CD4-positive, alpha-beta T cell treated with Interleukin-12 subunit alpha and Interleukin-12 subunit beta, for 1 hour (primary cell): ENCODE results near the gene UTP3.
A peak's percentile ranks its signal among the peaks of the same experiment; 100 is the strongest.
"Not testable (repeated sequence)": the region's sequence is repeated elsewhere in the genome, so short reads cannot be mapped to it uniquely, and the experiment has no call there.

Experiments
- DNase-seq: peaks from one replicate; pipeline ENCODE4 v3.0.0-alpha.2; 2020

Gene UTP3

GRCh38 chr4:70687392-70687791 is 940 bp upstream of the UTP3 start:
- peak; percentile 38 for DNase-seq

GRCh38 chr4:70688795-70689231 is 481 bp downstream of the UTP3 start:
- DNase-seq = no peak

- DNase-seq = no peak
Measured at GRCh38 chr4:70691661-70692060, 3.3 kb downstream of the UTP3 start.

DNA sequence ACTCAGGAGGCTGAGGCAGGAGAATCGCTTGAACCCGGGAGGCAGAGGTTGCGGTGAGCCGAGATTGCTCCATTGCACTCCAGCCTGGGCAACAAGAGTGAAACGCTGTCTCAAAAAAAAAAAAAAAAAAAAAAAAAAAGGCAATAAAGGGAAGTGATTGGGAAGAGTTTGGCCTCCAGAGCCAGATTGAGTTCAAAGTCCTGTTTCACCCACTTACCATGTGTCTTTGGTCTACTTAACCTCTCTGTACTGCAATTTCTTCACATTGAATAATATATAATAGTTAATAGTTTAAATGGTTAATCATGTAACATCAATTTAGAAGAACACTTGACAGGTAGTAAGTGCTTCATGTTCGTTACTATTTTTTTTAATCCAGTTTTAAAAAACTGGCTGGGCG is 6.3 kb downstream of the UTP3 start:
- DNase-seq = not testable (repeated sequence)

- not testable (repeated sequence) for DNase-seq
Measured at GRCh38 chr4:70698435-70698834, 10.1 kb downstream of the UTP3 start.

GRCh38 chr4:70700712-70701111 is 12.4 kb downstream of the UTP3 start:
- no peak for DNase-seq

- no peak for DNase-seq
Measured at GRCh38 chr4:70701271-70701670, 12.9 kb downstream of the UTP3 start.

- DNase-seq = not testable (repeated sequence)
Measured at GRCh38 chr4:70702592-70702991, 14.3 kb downstream of the UTP3 start.

DNA sequence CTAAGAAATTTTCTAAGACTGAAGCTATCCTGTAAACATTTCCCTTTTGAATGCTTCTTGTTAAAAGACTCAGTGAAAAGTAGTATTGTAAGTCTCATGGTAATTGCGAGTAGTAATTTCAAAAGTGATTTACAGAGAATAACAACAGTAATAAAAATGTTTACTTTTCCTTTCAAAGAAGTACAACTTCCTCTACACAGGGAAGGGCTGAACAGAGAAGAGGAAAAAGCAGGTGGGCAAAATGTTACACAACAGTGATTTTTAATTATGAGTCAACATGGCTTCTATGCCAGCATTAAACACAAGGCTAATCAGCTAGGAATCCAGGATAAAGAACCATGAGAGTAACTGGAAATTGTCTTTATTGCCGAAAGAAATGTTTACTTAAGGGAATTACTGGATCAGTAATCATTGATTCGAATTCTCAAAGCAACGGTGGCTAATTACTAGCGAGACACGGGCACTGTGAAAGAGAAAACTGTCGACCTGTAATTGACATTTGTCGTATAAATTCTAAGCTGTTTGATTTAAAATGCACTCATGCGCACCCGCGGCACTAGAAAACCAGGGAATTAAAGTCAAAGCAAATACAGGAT is 15.4 kb downstream of the UTP3 start:
- DNase-seq = no peak

DNA sequence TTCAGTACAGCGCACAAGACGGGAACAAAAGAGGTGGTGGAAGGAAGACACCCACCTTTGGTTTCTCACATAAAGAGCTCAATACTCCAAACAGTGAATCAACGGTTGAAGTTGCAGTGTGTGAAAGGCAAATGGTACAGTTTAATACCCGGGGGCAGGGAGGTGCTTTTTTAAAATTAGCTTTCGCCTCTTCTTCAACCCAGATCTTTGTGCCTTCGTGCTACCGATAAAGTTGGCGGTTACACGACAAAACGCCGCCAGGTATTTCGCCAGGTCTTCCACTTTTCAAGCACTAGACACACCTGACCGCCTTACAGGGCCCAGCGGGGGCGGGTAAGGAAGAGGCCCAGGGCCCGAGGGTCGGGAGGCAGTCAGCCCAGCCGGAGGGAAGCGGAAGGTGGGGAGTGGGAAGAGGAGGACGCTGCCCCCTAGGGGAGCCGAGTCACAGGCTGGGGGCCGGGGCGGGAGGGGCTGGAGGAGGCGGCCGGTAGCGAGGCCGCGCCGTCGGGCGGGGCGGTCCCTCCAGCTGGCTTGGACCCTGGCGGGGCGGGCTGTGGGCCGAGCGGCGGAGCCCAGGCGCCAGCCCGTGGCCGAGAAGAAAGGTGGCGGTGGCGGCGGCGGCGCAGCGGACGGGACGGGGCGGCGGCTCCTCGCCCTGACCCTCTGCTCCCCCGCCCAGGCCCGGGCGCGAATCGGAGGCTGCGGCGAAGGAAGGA is 16.0 kb downstream of the UTP3 start:
- peak; percentile 68 for DNase-seq

DNA sequence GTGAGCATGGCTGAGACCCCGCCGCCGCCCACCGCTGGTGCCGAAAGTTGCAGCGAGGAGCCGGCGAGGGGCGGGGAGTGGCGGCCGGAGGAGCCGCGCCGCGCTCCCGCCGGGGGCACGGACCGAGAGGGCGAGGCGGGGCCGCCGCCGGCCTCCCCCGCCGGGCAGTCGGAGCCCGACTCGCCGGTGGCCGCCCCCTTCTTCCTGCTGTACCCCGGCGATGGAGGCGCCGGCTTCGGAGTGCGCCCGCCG is 16.5 kb downstream of the UTP3 start:
- DNase-seq = no peak

GRCh38 chr4:70705183-70706043 is 17.1 kb downstream of the UTP3 start:
- peak; percentile 78 for DNase-seq

DNA sequence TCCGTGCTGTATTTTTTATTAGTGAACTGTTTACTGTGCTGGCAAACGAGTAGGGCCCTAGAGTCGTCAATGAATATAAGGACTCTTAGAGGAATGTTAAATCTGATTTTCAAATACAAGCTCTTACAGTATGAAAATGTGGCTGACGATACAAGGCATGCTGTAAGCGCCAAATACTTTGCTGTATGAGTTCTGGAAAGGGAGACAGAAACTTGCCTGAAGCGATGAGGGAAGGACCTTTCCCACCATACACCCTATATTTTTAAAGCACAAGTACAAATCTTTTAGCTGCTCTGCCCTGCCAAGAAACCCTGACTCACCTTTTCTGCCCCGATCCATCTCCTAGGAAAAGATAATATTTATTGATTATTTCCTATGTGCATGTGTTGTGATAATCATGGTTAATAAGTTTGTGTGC is 17.7 kb downstream of the UTP3 start:
- no peak for DNase-seq

DNA sequence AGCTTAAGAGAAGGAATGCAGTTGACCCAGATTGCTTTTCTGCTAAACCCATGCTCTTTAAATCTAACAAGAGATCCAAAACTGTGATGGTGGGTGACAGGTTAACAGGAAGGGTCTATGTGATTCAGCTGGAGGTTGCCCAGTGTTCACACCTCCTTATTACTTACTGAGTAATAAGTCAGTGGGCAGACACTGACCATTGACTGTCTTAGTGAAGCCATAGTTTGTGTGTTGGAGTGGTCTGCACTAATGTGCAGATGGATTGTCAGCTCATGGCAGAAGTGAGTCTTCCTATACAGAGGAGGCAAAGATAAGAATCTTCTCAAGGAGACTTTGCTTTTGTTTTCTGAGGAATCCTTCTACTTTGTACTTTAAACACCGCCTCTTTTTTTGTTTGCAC is 18.2 kb downstream of the UTP3 start:
- no peak for DNase-seq

DNA sequence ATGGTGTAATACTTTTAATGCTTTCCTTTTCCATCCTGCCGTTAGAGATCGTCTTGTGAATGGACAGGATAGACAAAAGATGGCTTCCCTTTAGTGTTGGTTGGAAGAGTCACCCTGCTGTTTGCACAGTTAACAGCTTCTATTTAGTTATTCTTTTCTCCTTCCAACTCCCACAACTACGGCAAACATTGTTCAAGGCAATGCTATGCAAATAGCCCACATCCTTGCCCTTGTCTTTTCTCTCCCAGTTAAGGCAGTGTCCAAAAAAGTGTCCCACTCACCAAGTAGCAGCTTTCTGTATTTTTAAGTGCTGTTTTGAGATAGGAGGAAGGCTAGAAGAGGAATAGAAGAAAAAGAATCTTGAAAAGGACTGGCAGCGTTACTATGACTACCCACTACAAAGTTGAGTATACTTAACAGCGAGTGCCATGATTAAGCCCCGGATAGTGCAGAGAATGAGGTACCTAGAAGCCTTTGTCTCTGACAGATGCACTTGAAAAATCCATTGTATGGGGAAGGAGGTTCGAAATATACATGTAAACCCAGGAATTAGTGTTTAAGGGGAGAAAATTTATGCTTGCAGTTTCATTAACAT is 21.4 kb downstream of the UTP3 start:
- DNase-seq = no peak

DNA sequence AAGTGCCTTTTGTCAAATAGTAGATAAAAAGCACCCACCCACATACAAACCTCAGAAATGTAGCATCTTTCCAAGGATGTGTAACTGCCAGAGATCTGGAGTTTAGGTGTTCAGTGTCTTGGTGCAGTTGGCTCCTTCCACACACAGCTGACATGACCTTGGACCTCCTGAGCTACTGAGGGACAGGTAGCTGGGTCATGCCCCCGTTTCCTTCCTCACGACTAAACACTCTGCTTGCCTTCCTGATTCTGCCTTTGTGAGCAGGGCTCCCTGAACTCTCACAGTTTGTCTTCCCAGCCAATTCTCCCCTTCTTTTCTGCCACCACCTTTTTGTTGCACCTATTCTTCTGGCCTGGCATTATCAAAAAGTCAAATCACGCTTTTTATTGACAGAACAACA is 23.3 kb downstream of the UTP3 start:
- no peak for DNase-seq

- no peak for DNase-seq
Measured at GRCh38 chr4:70712150-70712549, 23.8 kb downstream of the UTP3 start.

- no peak for DNase-seq
Measured at GRCh38 chr4:70712604-70713452, 24.5 kb downstream of the UTP3 start.

- no peak for DNase-seq
Measured at GRCh38 chr4:70713453-70714078, 25.2 kb downstream of the UTP3 start.

DNA sequence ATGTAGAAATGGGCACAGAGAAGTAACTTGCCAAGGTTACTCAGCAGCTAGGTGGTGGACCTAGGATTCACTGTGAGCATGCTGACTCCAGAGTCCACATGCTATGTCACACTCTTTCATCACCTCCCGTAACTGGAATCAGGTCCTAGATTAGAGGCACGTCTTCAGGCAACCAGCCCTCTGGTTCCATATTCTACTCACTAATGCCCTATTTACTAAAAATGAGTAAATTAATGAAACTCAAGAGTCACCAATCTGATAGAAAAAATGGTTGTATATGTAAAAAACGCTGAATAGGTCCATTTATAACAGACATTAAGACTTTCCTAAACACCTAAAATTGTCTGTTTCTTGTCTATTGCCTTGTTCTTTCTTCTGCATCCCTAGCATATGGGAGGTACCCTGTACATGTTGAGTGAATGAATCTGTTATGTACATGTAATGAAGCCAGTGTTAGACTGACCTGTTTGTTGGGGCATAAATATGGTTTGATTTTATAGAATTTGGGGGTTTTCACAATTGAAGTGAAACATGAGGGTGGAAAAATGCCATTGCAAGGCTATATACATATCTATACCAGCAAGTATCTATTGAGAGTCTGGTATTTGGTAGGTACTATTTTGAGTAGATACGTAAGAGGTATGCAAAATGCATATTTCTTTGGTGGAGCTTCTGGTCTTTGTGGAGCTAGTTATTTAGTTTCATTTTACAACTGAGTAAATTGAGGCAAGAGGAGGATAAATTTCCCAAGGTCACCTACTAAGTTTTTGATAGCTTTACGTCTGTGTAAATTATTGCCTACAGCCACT is 26.0 kb downstream of the UTP3 start:
- DNase-seq = no peak

- no peak for DNase-seq
Measured at GRCh38 chr4:70715097-70715496, 26.8 kb downstream of the UTP3 start.
